GM12878 (cell line): ENCODE data around the gene TCF7L2. TPM values are rescaled to one million over a fixed set of nuclear protein-coding genes. Genes with fewer than 3 reads are reported as not detected.

Experiments used
- ATAC-seq: fragments of 200-7000 bp; cut with Tn5 transposase; 3 replicates; pipeline ENCODE4 v1.9.1; 2020; ENCODE audit warnings: mild to moderate bottlenecking, moderate library complexity
- BruUV-seq: library from RNA; stranded (reverse); fragments of 400-500 nt; replicated peaks from 2 replicates; lab custom pipeline; 2021; lab: Mats Ljungman, UMichigan
- CTCF ChIA-PET: fragments of 300-600 bp; sonication (Branson Sonifier 250); formaldehyde crosslinking; extraction: SDS; loops from one replicate; lab custom pipeline; 2021; ENCODE audit warnings: inconsistent platforms; lab: Yijun Ruan, JAX
- POLR2A ChIA-PET: fragments of 350-600 bp; formaldehyde crosslinking; extraction: SDS; loops from one replicate; lab custom pipeline; 2021; ENCODE audit warnings: inconsistent platforms; lab: Charles Lee
- RAD21 ChIA-PET: fragments of 300-600 bp; sonication (Branson Sonifier 250); formaldehyde crosslinking; loops from one replicate; lab custom pipeline; 2023; ENCODE audit warnings: antibody characterized with exemption; ENCODE audit not compliant: unreplicated experiment; lab: Charles Lee
- SMC1A ChIA-PET: fragments of 300-600 bp; sonication (Branson Sonifier 250); formaldehyde crosslinking; loops from one replicate; lab custom pipeline; 2023; ENCODE audit not compliant: unreplicated experiment, uncharacterized antibody; lab: Charles Lee
- DNase-seq: peaks from one replicate; pipeline ENCODE4 v3.0.0-alpha.2; 2011; ENCODE audit warnings: low read depth, low spot score
- FAIRE-seq: peaks from 3 replicates; lab custom pipeline; 2011; peaks lifted over from hg19 to GRCh38; lab: Jason Lieb, UNC
- H2AFZ ChIP-seq: 2 replicates; pipeline ENCODE4 v1.6.0; 2011; ENCODE audit warnings: low read depth, low read length, control low read depth; ENCODE audit not compliant: control insufficient read depth
- H3K27ac ChIP-seq: 2 replicates; pipeline ENCODE4 v1.5.1; 2011; ENCODE audit warnings: control low read depth; ENCODE audit not compliant: control insufficient read depth, insufficient read depth
- H3K27me3 ChIP-seq, 2 experiments: replicated peaks in 1 of 2; 2 replicates each; pipeline versions ENCODE4 v1.6.0 to v1.6.1; 2011; ENCODE audit warnings: low read length in 1 of 2; ENCODE audit not compliant: control insufficient read depth in 2 of 2, insufficient read depth in 2 of 2
- H3K36me3 ChIP-seq, 2 experiments: 2 replicates each; pipeline ENCODE4 v1.5.1; 2011; ENCODE audit warnings: low read length in 1 of 2; ENCODE audit not compliant: control insufficient read depth in 2 of 2, insufficient read depth in 2 of 2
- H3K4me1 ChIP-seq: 2 replicates; pipeline ENCODE4 v1.6.1; 2011; ENCODE audit warnings: mild to moderate bottlenecking, low read length, moderate library complexity, mixed read lengths; ENCODE audit not compliant: control insufficient read depth, insufficient read depth
- H3K4me2 ChIP-seq: 2 replicates; pipeline ENCODE4 v1.6.0; 2011; ENCODE audit warnings: control low read depth; ENCODE audit not compliant: control insufficient read depth, insufficient read depth
- H3K4me3 ChIP-seq: fragments of 200-600 bp; sonication (generic); 2 replicates; pipeline ENCODE4 v1.5.1; 2016
- H3K79me2 ChIP-seq: 2 replicates; pipeline ENCODE4 v1.6.0; 2011; ENCODE audit warnings: low read length; ENCODE audit not compliant: control insufficient read depth, insufficient read depth
- H3K9ac ChIP-seq: 2 replicates; pipeline ENCODE4 v1.8.0; 2011; ENCODE audit warnings: low read length, control low read depth, mixed read lengths; ENCODE audit not compliant: control insufficient read depth, insufficient read depth
- H3K9me3 ChIP-seq: replicated peaks from 3 replicates; pipeline ENCODE4 v1.5.1; 2011; ENCODE audit warnings: mild to moderate bottlenecking, low read length; ENCODE audit not compliant: control insufficient read depth, insufficient read depth
- H4K20me1 ChIP-seq: 2 replicates; pipeline ENCODE4 v1.6.0; 2011; ENCODE audit not compliant: control insufficient read depth, insufficient read depth
- BACH1 ChIP-seq: fragments of 450-650 bp; IDR thresholded peaks from 2 replicates; pipeline ENCODE4 v1.6.1; 2017; ENCODE audit warnings: mild to moderate bottlenecking, borderline replicate concordance
- JUND ChIP-seq: IDR thresholded peaks from 2 replicates; pipeline ENCODE4 v1.6.1; 2012; ENCODE audit warnings: low read depth, mild to moderate bottlenecking, low read length, improper control_type of control experiment, moderate library complexity
- ZNF274 ChIP-seq: IDR thresholded peaks from one replicate; pipeline ENCODE4 v1.8.0; 2011; ENCODE audit not compliant: insufficient read length, insufficient read depth
- WGBS: methylation state at CpG from one replicate; pipeline ENCODE4 v1.1.6; 2016; ENCODE audit warnings: low lambda C conversion rate; ENCODE audit not compliant: insufficient replicate concordance, insufficient coverage; ENCODE audit errors: missing lambda C conversion rate; 5-methylcytosine and 5-hydroxymethylcytosine counted together
- in situ Hi-C: fragments of 300-500 bp; cut with MboI; formaldehyde crosslinking; loops from 9 replicates; pipeline ENCODE4 v1.14.3; 2018; ENCODE audit warnings: mixed read lengths
- intact Hi-C: fragments of 100-400 bp; cut with micrococcal nuclease; formaldehyde crosslinking; loops from one replicate; pipeline ENCODE4 v1.14.2; 2022; ENCODE audit not compliant: unreplicated experiment
- polyA plus RNA-seq, 11 experiments: library from polyadenylated mRNA; depleted of rRNA in 4 of 11; unstranded in 6 of 11; stranded (reverse) in 5 of 11; fragments of >200 nt; fragmentation: Nextera tagmentation in 4 of 11; fragmentation: Illumina TruSeq in 1 of 11; extraction: Ambion mirVana in 4 of 11; extraction: Trizol in 1 of 11; gene quantifications; 1 replicate in 1 of 11; 2 replicates in 10 of 11; pipeline versions ENCODE4 v1.2.1 to v1.2.3, GENCODE V29; 2011 to 2016; ENCODE audit warnings: inconsistent platforms in 2 of 11, missing spikeins in 2 of 11, low read depth in 1 of 11
- total RNA-seq, 4 experiments: library from RNA; depleted of rRNA in 3 of 4; stranded (reverse); fragments of >200 nt in 3 of 4; fragmentation: Illumina TruSeq in 1 of 4; extraction: Trizol in 1 of 4; gene quantifications; 2 replicates each; pipeline versions ENCODE4 v1.2.1 to v1.2.3, GENCODE V29; 2013 to 2021

TCF7L2 gene
- total and polyA plus RNA-seq, 10 of the 15 experiments (the other 5 are each of a cell fraction or from before 2014, with no cell fraction given): 0.02 to 1.1 (median 0.35) TPM; not detected in 4

DNA sequence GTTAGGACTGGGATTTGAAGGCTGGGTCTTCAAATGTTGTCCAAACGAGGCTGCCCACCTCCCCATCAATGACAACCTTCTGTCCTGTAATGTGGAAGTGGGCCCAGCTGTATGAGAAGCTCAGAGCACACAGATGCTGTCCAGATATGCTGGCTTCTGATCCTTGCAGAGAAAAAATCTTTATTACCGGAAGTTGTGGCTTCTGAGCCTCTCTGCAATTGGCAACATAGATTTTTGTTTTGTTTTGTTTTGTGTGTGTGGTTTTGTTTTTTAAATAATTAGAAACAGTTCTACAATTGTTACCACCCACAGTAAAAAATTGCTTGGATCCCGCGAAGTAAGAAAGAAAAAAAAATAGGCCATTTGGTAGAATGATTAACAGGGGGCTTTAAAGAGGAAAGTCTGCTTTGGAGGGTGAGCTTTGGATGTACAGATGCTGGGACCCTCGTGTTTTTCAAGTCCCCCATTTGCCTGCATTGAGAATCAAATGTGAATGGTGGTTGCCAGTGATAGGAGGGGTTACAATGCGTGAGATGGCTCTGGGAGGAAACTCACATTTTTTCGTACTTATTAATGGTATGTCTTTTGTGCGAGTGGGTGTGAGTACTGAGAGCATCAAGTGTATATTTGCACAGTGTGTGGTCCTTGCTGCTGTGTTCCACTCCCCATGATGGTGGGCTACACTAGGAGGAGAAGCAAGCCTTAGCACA is 153.2 kb downstream of the TCF7L2 start:
- ChIA-PET SMC1A (no interaction called here), CTCF (interaction anchor here (0.6 kb wide), 1 partner anchor 45 kb away, joined by 3 read pairs; no protein-coding TSS in a partner anchor), RAD21 (no interaction called here), POLR2A (no interaction called here)
- H3K36me3 ChIP-seq: no peaks in the 10 kb centered on the region
- DNase-seq (no peak), FAIRE-seq (no peak), ATAC-seq (no peak)
- 28% methylated on average over 8 of the region's 8 CpGs for WGBS
- H2AFZ ChIP-seq: no peak overlapping the region
- H3K27me3 ChIP-seq: no peaks in the 10 kb centered on the region
- no peak overlapping the region for H3K27ac ChIP-seq
- in situ Hi-C loops: no loop called here
- TF ChIP-seq ZNF274: no peak
- TF ChIP-seq JUND: no peak
- no peaks in the 10 kb centered on the region for H3K79me2 ChIP-seq
- no peaks in the 10 kb centered on the region for H3K4me1 ChIP-seq
- H3K4me3 ChIP-seq: no peak overlapping the region
- H3K9ac ChIP-seq: no peak overlapping the region
- no peaks in the 10 kb centered on the region for H4K20me1 ChIP-seq
- BruUV-seq: no TSS peak
- H3K9me3 ChIP-seq: no peaks in the 10 kb centered on the region
- H3K4me2 ChIP-seq: no peak overlapping the region
- intact Hi-C loops: no loop called here

DNA sequence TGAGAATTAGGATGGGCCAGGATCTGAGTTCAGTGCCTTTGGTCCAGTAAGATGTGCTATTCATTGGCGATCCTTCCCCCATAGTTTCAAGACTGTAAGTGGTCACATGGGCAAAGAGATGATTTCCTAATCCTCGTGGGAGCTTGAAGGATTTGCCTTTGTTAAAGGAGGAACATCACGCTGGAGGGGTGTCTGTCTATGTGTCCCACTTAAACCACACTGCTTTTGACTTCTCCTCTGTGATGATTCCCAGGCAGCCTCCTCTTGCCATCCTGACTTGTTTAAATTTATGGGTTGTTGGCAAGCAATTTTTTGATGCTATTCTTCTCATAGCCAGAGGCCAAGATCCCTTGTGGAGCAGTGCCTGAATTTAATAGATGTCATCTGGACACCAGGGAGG is 154.0 kb downstream of the TCF7L2 start:
- Histone ChIP-seq H3K27ac (no peak overlapping the region), H3K9me3 (no peaks in the 10 kb centered on the region), H3K4me2 (no peak overlapping the region), H3K4me1 (no peaks in the 10 kb centered on the region), H4K20me1 (no peaks in the 10 kb centered on the region), H3K36me3 (no peaks in the 10 kb centered on the region), H3K79me2 (no peaks in the 10 kb centered on the region), H3K4me3 (no peak overlapping the region), H3K27me3 (no peaks in the 10 kb centered on the region), H2AFZ (no peak overlapping the region), H3K9ac (no peak overlapping the region)
- no peak for ATAC-seq
- WGBS: 16% methylated on average over 3 of the region's 3 CpGs
- RAD21 ChIA-PET: no interaction called here
- DNase-seq: no peak
- intact Hi-C loops (no loop called here), in situ Hi-C loops (no loop called here)
- no peak for TF ChIP-seq BACH1
- SMC1A ChIA-PET: no interaction called here
- BruUV-seq: no TSS peak
- FAIRE-seq: no peak
- POLR2A ChIA-PET: no interaction called here
- CTCF ChIA-PET: no interaction called here
